GM12891 (cell line): ENCODE measurements around the gene GABBR2.

ENCODE experiments used
- POLR2A ChIP-seq: IDR thresholded peaks from 2 replicates; pipeline ENCODE4 v1.6.1; 2011; ENCODE audit warnings: low read depth, low read length, control low read depth
- POLR2AphosphoS5 ChIP-seq: IDR thresholded peaks from 2 replicates; pipeline ENCODE4 v1.6.1; 2011; ENCODE audit warnings: low read depth, low read length, control low read depth
- SPI1 ChIP-seq: IDR thresholded peaks from 2 replicates; pipeline ENCODE4 v1.6.1; 2011; ENCODE audit warnings: low read depth, low read length, control low read depth
- TAF1 ChIP-seq: IDR thresholded peaks from 2 replicates; pipeline ENCODE4 v1.6.1; 2011; ENCODE audit warnings: low read depth, low read length, control low read depth

DNA sequence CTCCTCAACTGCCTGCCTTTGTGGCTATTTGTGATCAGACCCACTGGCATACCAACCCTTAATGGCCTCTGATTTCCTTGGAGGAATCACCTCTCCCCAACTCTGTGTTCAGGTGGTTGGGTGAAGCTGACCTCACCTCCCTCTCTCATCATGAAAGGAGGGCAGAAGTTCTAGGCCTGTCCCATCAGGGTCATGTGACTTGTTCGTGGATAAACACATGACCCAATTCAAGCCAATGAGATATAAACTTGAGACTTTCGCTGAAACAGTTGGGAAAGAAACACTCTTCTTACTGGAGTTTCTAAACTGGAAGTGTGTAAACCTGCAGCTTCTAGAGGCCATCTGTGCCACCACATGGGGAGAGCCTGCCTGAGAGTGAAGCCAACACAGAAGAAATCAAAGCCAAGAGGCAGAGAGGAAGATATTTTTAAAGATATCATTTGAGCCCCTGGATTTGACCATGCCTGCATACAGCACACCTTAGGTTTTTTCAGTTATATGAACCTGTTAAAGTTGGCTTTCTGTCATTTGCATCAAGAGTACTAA, 5.8 kb downstream of the GABBR2 start:
- no peak for TF ChIP-seq POLR2A
- TF ChIP-seq SPI1 = no peak
- no peak for TF ChIP-seq TAF1
- no peak for TF ChIP-seq POLR2AphosphoS5
